Measurements from ENCODE around the gene AKT2. TPM values are rescaled to one million over a fixed set of nuclear protein-coding genes. Genes with fewer than 3 reads are reported as not detected.

AKT2 gene
- total RNA-seq, 1 donor from 2014 or later = 105 TPM

DNA sequence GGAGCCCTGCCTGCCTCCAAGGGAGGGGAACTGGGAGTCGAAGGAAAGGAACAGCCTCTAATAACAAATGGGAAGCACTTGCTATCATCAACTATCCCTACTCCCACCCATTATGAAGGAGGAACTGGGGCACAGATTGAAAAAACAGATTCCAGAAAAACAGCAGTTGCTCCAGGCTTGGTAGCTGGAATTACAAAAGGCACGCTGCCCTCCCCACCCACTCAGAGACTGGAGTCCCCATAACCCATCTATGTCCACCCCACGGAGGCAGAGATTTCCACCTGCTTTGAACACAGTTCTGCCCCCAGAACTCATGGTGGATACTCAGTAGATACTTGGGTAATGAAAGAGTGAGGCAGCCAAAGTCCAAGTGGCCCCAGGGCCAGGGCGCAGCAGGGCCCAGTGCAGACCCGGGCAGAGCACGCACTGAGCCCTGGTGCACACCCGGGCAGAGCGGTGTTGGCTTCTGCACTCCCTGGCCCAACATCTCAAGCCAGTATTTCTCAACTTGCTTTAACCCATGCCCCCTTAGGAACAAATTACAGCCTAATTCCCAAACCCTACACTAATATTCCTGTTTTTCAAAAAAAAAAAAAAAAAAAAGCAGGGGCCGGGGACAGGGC lies 39.5 kb downstream of the AKT2 start:
- H3K27me3 ChIP-seq = no peaks in the 10 kb centered on the region
- intact Hi-C loops (cut with DNase I) = no loop called here
- TF ChIP-seq POLR2AphosphoS5 (IDR thresholded peaks at IDR 0.05; ENCODE audit: insufficient read depth in 1 of 2, low read depth in 1 of 2) = no peak
- TF ChIP-seq, protein P1, sequence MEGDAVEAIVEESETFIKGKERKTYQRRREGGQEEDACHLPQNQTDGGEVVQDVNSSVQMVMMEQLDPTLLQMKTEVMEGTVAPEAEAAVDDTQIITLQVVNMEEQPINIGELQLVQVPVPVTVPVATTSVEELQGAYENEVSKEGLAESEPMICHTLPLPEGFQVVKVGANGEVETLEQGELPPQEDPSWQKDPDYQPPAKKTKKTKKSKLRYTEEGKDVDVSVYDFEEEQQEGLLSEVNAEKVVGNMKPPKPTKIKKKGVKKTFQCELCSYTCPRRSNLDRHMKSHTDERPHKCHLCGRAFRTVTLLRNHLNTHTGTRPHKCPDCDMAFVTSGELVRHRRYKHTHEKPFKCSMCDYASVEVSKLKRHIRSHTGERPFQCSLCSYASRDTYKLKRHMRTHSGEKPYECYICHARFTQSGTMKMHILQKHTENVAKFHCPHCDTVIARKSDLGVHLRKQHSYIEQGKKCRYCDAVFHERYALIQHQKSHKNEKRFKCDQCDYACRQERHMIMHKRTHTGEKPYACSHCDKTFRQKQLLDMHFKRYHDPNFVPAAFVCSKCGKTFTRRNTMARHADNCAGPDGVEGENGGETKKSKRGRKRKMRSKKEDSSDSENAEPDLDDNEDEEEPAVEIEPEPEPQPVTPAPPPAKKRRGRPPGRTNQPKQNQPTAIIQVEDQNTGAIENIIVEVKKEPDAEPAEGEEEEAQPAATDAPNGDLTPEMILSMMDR (IDR thresholded peaks at IDR 0.05) = no peak
- TF ChIP-seq POLR2A (IDR thresholded peaks at IDR 0.05) = no peak
- H3K9me3 ChIP-seq = no peaks in the 10 kb centered on the region
- H3K36me3 ChIP-seq = peaks cover 0 to 14% of the 10 kb centered on the region in 2 donors
- no peak overlapping the region for H3K4me3 ChIP-seq
- peaks cover 44% of the 10 kb centered on the region for H3K4me1 ChIP-seq
- no peak for DNase-seq (ENCODE audit: extremely low spot score in 2 of 2)
- no peak overlapping the region for H3K27ac ChIP-seq

GRCh38 chr19:40244579-40245317 lies 40.4 kb downstream of the AKT2 start:
- DNase-seq (ENCODE audit: extremely low spot score in 2 of 2) = no peak
- Histone ChIP-seq H3K9me3 (no peaks in the 10 kb centered on the region), H3K27me3 (no peaks in the 10 kb centered on the region), H3K27ac (no peak overlapping the region), H3K4me3 (no peak overlapping the region), H3K36me3 (peaks cover 0 to 23% of the 10 kb centered on the region in 2 donors), H3K4me1 (peaks cover 44% of the 10 kb centered on the region)
- no peak for TF ChIP-seq POLR2A (IDR thresholded peaks at IDR 0.05)
- no peak for TF ChIP-seq POLR2AphosphoS5 (IDR thresholded peaks at IDR 0.05; ENCODE audit: insufficient read depth in 1 of 2, low read depth in 1 of 2)
- intact Hi-C loops (cut with DNase I) = no loop called here

DNA sequence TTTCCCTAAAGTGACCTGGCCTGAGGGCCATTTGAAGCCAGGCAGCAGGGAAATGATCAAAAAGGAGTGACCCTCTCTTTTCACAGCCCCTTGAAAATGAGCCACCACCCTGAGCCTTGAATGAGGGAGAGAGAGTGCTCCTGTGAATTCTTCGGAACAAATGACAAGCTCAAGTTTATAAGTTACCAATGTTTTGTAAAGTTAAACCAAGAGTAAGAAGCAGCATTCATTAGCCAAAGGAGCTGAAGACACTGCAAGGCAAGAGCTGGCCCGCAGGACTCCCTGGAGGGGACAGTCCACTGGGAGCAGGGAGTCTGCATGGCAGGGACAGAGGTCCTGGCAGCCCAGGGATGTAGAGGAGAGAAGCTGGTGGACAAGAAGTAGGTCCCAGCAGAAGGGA lies 42.0 kb downstream of the AKT2 start:
- DNase-seq (ENCODE audit: extremely low spot score in 2 of 2) = no peak
- Histone ChIP-seq H3K4me3 (no peak overlapping the region), H3K27ac (no peak overlapping the region), H3K27me3 (no peaks in the 10 kb centered on the region), H3K36me3 (peaks cover 0 to 38% of the 10 kb centered on the region in 2 donors), H3K4me1 (peaks cover 44% of the 10 kb centered on the region), H3K9me3 (no peaks in the 10 kb centered on the region)
- TF ChIP-seq POLR2A (IDR thresholded peaks at IDR 0.05) (no peak), POLR2AphosphoS5 (IDR thresholded peaks at IDR 0.05; ENCODE audit: insufficient read depth in 1 of 2, low read depth in 1 of 2) (no peak)
- TF ChIP-seq, protein P1 (IDR thresholded peaks at IDR 0.05) = no peak
- intact Hi-C loops (cut with DNase I) = no loop called here

GRCh38 chr19:40242480-40242879 lies 42.7 kb downstream of the AKT2 start:
- no peak for DNase-seq (ENCODE audit: extremely low spot score in 2 of 2)
- peaks cover 39% of the 10 kb centered on the region for H3K4me1 ChIP-seq
- intact Hi-C loops (cut with DNase I) = no loop called here
- H3K9me3 ChIP-seq = no peaks in the 10 kb centered on the region
- TF ChIP-seq, protein P1 (IDR thresholded peaks at IDR 0.05) = no peak
- no peak for TF ChIP-seq POLR2AphosphoS5 (IDR thresholded peaks at IDR 0.05; ENCODE audit: insufficient read depth in 1 of 2, low read depth in 1 of 2)
- no peak for TF ChIP-seq POLR2A (IDR thresholded peaks at IDR 0.05)
- H3K4me3 ChIP-seq = peak overlapping the region in 1 of 2 donors; percentile 15
- H3K36me3 ChIP-seq = peaks cover 0 to 45% of the 10 kb centered on the region in 2 donors
- H3K27ac ChIP-seq = no peak overlapping the region
- no peaks in the 10 kb centered on the region for H3K27me3 ChIP-seq

DNA sequence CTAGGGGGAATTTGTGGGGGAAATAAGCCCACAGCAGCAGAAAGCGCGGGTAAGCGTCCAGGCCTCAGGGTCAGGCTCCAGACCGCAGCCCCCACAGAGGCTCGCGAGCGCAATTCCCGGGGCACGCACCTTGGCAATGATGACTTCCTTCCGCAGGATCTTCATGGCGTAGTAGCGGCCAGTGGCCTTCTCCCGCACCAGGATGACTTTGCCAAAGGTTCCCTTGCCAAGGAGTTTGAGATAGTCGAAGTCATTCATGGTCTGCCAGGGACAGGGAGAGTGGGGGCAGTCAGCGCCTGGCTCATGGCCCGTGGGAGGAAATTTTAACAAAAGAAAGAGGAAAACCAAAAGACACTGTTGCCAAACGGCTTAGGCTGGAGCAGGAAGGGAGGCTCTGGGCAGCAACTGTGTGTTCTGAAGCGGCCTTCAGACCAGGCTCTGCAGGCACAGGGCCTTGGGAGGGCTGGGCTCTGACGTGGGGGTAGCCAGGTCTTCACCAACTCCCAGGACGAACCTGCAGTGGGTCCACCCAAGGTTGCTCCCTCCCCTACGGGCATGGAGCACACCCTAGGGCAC lies 43.2 kb downstream of the AKT2 start:
- Histone ChIP-seq H3K27me3 (no peaks in the 10 kb centered on the region), H3K36me3 (peaks cover 0 to 51% of the 10 kb centered on the region in 2 donors), H3K4me1 (peaks cover 33% of the 10 kb centered on the region), H3K4me3 (peak overlapping the region in 1 of 2 donors; percentile 15), H3K9me3 (no peaks in the 10 kb centered on the region), H3K27ac (no peak overlapping the region)
- intact Hi-C loops (cut with DNase I) = no loop called here
- no peak for TF ChIP-seq POLR2A (IDR thresholded peaks at IDR 0.05)
- TF ChIP-seq POLR2AphosphoS5 (IDR thresholded peaks at IDR 0.05; ENCODE audit: insufficient read depth in 1 of 2, low read depth in 1 of 2) = peak; percentile 68 to 77
- TF ChIP-seq, protein P1 (IDR thresholded peaks at IDR 0.05) = peak in 1 of 3 experiments; percentile 17
- no peak for DNase-seq (ENCODE audit: extremely low spot score in 2 of 2)

All from vagina (tissue), 2 donors.